ENCODE results near the gene HMGB2.

DNA sequence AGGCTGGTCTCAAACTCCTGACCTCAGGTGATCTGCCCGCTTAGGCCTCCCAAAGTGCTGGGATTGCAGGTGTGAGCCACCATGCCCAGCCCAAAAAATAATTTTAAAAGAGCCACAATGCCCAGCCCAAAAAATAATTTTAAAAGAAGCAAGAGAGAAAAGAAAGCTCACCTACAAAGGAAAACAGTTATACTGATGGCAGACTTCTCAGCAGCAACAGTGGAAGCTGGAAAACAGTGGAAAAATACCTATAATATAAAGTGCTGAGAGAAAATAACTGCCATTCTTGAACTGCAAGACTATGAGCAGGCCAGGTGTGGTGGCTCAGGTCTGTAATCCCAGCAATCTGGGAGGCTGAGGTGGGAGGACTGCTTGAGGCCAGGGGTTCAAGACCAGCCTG is 13.3 kb upstream of the HMGB2 start:
- TF ChIP-seq, protein P1, sequence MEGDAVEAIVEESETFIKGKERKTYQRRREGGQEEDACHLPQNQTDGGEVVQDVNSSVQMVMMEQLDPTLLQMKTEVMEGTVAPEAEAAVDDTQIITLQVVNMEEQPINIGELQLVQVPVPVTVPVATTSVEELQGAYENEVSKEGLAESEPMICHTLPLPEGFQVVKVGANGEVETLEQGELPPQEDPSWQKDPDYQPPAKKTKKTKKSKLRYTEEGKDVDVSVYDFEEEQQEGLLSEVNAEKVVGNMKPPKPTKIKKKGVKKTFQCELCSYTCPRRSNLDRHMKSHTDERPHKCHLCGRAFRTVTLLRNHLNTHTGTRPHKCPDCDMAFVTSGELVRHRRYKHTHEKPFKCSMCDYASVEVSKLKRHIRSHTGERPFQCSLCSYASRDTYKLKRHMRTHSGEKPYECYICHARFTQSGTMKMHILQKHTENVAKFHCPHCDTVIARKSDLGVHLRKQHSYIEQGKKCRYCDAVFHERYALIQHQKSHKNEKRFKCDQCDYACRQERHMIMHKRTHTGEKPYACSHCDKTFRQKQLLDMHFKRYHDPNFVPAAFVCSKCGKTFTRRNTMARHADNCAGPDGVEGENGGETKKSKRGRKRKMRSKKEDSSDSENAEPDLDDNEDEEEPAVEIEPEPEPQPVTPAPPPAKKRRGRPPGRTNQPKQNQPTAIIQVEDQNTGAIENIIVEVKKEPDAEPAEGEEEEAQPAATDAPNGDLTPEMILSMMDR (IDR thresholded peaks at IDR 0.05; ENCODE audit: low read depth, low read length): no peak
- TF ChIP-seq MYC (IDR thresholded peaks at IDR 0.05; ENCODE audit: low read depth, low read length): no peak
